PC-3 (cell line): ENCODE measurements around the gene CBX5.

Experiments used
- CTCF ChIP-seq: fragments of 300-600 bp; sonication (generic); conservative IDR thresholded peaks from 2 replicates; pipeline ENCODE4 v1.5.1; 2017; ENCODE audit warnings: antibody characterized with exemption, low read depth, mild to moderate bottlenecking, low read length
- EZH2 ChIP-seq: fragments of 300-600 bp; sonication (generic); IDR thresholded peaks from one replicate; pipeline ENCODE4 v1.6.1; 2017; ENCODE audit warnings: antibody characterized with exemption, mild to moderate bottlenecking, low read length; ENCODE audit not compliant: unreplicated experiment
- EZH2phosphoT487 ChIP-seq: fragments of 300-600 bp; sonication (generic); IDR thresholded peaks from 2 replicates; pipeline ENCODE4 v1.6.1; 2018; ENCODE audit warnings: mild to moderate bottlenecking, antibody characterized with exemption, low read length, borderline replicate concordance

DNA sequence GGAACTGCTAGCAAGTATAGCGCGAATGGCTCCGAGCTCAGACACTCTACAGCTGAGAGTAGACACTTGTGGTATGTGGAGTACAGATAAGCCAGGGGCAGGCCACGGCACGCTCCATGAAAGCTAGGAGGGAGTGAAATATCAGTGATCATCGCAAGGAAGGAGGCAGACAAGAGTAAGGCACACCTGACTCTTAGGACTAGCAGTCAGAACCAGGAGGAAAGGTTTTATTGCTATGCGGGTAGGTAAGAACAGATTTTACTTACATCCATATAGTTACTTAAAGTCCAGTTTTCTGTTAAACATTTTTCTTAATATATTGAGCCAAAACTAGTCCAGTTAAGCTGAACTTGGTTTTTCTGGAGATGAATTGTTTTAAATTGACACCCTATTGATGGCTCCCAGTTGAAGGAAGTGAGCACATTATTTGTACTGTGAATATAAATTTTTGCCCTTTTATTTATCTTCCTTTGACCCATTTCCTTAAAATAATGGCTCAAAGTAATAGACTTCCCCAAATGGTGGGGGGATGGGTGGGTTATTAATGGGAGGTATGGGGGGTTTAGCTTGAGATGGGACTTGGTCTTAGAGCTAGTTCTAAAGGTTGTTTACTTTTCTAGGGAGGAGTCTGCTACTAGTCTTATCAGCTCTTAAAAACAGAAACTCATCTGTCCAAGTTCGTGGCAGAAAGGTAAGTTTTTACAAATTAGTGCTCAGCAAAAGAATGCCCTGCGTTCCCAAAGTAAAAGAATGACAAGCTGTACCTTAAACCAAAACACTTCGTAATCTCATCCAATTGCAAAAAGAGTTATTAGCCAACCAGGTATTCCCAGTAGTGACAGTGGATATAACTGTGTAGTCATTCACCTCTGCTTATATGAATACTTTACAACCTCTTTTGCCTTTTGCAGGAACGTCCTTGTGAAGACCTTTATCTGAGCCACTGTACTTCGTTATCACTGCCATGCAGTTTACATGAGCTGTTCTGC, 6.4 kb upstream of the CBX5 start:
- TF ChIP-seq CTCF (no peak), EZH2 (no peak), EZH2phosphoT487 (no peak)
